HG03280 (cell line): ENCODE results near the gene ACMSD.
"Not testable (repeated sequence)": the region's sequence is repeated elsewhere in the genome, so short reads cannot be mapped to it uniquely, and the experiment has no call there.

Experiments used
- ATAC-seq: cut with Tn5 transposase; IDR thresholded peaks from one replicate; pipeline ENCODE4 v1.9.1; 2021; ENCODE audit warnings: mild to moderate bottlenecking, moderate library complexity; ENCODE audit not compliant: unreplicated experiment

ACMSD gene

GRCh38 chr2:134847582-134847981 lies 9.2 kb downstream of the ACMSD start:
- not testable (repeated sequence) for ATAC-seq

GRCh38 chr2:134852518-134852917 lies 14.1 kb downstream of the ACMSD start:
- ATAC-seq, result no peak

DNA sequence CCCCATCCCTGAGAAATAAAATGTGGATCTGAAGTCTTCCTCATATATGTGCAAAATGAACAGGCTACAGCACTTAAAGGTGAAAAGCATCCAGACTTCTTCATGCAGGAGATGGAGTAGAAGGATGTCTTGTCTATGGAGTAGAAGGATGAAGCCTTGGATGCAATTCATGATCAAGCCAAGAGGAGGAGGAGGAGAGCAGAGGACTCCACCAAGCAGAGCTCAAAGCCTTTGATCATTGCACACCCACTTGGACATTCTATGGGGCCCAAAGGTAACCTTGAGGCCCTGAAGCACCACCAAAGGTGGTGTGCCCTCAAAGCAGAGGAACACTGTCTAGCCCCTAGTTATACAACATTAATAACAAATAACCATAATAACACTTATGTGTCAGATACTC lies 17.3 kb downstream of the ACMSD start:
- no peak for ATAC-seq

DNA sequence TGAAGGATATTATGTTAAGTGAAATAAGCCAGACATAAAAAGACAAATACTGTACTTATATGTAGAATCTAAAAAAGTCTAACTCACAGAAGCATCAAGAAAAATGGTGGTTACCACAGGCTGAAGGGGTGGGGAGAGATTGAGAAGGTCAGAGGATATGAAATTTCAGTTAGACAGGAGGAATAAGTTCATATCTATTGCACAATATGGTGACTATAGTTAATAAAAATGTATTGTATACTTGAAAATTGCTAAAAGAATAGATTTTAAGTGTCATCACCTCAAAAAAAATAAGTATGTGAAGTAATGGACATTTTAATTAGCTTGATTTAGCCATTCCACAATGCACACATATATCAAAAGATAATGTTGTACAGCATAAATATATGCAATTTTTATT lies 19.8 kb downstream of the ACMSD start:
- ATAC-seq, result no peak

DNA sequence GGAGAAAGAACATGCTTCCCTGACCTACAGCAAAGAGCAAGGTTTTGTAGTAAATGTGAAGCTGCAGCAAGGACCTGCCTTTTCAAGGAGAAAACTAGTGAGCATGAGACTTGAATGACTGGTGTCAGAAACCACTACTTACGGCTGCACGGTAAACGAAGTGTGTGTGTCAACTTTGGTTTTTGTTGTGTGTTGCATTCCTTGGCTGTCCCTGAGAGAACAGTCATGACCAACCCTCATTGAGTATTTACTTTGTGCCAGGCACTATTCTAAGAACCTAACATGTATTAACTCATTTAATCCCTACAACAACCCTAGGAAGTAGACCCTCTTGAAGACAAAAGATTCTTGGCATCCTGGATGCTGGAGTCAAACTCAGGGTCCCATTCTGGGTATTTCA lies 22.8 kb downstream of the ACMSD start:
- ATAC-seq, result no peak

DNA sequence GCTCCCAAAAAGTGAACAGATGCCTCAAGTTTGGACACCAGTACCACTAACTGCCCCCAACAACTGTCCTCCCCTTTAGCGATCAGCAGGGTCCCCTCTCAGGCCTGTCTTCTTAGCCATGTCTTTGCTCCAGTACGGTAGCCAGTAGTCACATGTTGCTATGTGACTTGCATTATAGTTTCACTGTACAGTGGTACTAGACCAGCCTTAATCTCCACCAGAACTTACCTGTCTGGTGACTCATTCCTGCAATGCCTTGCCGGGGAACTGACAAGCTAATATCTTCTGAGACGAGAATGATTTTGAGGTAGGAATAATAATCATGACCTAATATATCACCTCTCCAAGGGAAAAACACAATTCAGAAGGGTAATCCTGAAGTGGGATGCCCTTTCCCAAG lies 23.7 kb downstream of the ACMSD start:
- no peak for ATAC-seq

DNA sequence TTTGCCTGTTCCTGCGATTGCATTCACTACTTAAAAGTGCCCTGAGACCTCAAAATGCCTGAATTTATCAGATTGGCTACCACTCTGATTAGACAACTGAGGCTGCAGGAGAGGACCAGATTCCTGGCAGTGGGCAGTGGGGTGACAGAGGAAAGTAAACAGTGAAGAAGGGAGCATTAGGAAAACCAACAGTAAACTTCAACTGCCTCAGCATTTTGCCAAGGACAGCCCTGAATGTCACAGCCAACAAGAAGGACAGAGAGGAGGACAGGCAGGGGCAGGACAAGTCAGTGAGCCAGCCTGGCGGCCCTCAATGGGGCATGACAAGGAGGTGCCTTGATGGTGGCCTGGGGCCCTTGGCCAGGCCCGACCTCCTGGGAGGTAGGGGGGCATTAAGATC lies 24.3 kb downstream of the ACMSD start:
- no peak for ATAC-seq

GRCh38 chr2:134863446-134863845 lies 25.0 kb downstream of the ACMSD start:
- no peak for ATAC-seq

DNA sequence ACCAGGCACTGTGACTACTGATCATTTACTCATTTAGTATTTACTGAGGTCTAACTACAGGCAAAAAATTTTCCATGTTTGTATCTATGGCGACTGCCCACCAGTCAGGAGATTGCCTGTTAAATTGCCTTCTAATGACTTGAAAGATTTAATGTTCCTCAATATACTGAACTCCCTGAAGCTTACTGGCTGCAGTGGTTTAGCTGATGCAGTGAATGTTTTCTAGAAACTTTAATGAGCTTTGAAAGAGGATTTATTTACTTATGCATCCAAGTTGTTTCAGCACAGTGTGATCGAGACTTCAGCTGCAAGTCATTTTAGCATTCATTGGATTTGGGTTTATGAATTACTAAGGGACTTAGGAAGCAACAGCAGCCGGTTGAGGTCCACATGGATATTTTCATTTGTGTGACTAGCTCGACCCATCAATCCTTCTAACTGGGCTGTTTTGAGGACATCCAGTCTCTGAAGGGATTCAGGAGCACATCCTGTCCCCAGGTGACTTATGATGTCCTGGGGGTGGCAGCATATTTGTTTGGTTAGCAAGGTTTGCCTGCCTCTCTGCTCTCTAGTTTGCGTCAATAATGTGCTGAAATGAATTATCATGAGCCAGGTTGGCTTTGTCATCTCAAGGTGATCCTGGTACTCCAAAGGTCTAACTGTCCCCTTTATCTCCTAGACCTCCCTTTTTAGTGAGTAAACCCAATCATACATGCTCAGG lies 26.8 kb downstream of the ACMSD start:
- no peak for ATAC-seq

GRCh38 chr2:134866498-134867099 lies 28.2 kb downstream of the ACMSD start:
- ATAC-seq, result no peak

DNA sequence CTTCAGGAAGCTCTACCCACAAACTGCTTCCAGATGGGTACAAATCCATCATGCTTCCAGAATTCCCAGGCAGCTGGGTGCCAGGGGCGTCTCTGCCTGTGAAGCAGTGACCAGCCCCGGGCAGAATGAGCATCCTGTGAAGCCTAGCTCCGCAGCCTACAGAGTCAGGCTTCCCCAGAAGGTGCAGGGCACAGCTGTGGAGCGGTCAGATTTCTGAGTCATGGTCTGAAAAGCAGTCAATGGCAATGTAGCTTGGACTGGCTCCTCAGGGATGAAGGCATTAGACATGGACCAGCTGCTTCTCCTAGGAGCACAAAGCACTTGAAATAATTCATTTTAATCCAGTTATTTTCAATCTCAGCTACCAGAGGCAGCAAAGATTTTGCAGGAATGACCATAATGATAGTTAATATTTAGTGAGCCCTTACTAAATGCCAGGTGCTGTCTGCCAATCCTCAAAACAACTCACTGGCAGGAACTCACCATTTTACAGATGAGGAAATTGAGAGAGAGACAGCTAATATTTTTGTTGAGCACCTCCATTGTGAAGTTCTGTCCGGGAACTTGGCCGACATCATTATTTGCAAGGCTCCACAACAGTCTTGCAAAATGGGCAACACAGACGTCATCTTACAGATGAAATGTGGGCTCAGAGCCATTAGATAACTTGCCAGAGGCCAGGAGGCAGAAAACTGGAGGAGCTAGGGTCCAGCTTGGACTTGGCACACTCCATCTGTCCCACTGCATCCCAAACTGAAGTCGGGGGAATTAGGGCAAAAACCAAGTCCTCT lies 31.7 kb downstream of the ACMSD start:
- no peak for ATAC-seq

- ATAC-seq, result no peak
Measured at GRCh38 chr2:134873152-134873551, 34.7 kb downstream of the ACMSD start.

- ATAC-seq, result no peak
Measured at GRCh38 chr2:134875309-134875708, 36.9 kb downstream of the ACMSD start.

DNA sequence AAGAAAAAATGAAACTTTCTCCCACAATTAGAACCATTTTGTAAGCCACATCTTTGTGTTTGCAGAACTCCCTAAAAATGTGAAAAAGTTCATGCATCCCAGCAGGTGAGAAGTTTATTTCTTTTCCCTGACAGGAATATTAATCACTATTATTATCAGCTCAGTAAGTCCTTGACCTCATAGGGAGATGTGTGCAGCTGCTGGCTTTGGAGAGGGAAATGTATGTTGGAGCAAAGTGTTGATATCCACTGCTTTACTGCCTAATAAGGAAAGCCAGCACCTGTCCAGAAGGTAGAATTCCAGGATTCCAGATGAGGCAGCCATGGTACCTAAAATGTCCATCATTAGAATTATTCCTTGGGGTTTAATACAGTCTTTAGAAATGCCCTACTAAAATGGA lies 44.4 kb downstream of the ACMSD start:
- ATAC-seq, result no peak

DNA sequence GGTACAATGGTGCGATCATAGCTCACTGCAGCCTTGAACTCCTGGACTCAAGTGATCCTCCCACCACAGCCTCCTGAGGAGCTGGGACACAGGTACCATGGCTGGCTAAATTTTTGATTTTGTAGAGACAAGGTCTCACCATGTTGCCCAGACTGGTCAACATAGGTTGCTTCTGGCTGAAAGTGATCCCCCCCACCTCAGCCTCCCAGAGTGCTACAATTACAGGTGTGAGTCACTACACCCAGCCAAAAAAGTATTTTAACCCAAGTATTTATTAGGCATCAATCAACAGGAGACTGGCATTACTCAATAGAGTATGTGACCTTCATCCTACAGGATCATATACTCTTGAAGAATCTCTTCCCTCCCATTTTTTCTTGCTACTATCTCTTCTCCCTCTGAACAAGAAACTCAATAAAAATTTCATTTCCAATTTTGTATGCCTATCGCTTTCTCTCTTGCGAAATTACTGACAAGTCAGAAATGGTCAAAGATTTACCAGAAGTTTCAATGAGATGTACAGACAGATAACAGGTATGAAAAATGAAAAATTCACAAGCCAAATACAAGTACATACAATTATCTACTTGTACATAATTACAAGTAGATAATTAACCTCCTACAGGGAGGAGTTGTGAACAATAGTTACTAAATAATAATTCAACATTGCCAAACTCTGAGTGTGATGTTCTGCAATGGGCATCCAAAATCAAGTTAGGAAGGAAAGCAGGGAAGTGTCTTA lies 45.3 kb downstream of the ACMSD start:
- ATAC-seq, result no peak

DNA sequence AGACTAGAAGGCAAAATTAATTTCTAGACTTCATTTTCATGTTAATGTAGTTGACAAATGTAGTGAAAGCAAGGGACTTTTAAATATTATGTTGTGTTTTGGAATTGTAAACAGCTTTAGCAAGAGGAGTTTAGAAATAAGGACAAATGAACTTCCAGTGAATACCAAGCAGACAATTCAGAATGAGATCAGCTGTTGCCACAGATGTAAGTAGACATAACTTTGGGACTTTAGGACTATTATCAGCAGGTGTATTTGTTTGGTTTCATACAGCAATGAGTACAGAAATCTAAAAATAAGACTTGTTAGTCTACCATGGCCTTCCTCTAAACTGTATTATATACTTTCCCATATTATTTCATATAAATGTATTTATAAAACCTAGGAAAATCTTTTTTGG lies 46.0 kb downstream of the ACMSD start:
- ATAC-seq, result no peak

DNA sequence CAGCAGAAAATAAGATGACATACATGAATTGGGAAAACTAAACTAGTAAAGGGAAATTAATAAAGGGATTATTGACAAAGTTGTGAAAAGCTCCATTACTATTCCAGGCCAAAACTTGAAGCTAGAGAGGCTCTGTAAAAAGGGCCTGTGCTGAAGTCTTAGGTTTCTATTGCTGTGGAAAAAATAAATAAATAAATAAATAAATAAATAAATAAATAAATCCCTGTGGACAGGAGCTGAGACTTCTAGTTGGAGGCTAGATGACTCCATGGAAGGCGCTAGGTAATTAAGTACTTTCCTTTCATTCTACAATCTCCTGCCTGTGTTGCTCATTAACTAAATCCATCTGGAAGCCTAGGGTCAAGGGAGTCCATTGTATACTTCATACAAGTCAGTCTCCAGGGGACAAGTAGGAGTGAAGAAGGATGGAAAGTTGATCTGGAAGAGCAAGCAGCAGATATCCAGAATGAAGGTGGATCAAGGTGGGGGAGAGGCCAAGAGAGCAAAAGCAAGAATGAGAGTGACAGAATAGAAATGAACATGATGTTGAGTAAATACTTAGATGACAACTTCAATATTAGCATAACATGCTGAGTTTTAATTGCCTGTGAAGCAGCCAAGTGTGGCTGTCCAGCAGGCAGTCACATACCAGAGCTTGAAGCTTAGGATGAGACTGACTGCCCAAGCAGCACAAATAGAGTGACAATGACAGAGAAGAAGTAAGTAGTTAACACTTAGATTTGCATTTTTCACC lies 54.0 kb downstream of the ACMSD start:
- no peak for ATAC-seq

GRCh38 chr2:134897932-134898331 lies 59.5 kb downstream of the ACMSD start:
- ATAC-seq, result no peak

- no peak for ATAC-seq
Measured at GRCh38 chr2:134899204-134899603, 60.8 kb downstream of the ACMSD start.

DNA sequence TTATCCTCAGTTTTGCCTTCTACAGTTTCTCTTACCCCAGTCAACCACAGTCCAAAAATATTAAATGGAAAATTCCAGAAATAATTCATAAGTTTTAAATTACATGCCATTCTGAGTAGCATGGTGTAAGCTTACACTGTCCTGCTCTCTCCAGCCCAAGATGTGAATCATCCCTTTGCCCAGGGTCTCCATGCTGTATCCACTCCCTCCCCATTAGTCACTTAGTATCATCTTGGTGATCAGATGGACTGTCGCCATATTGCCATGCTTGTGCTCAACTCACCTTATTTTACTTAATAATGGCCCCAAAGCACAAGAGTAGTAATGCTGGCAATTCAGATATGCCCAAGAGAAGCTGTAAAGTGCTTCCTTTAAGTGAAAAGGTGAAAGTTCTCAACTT lies 61.7 kb downstream of the ACMSD start:
- no peak for ATAC-seq

- not testable (repeated sequence) for ATAC-seq
Measured at GRCh38 chr2:134903701-134904100, 65.3 kb downstream of the ACMSD start.
